ENCODE results near the gene PTX4.

Gene PTX4

GRCh38 chr16:1488619-1489018, at the start of gene PTX4:
Gene PTX4, minus strand, starts transcription at chr16:1488944. Its CDS starts 35 bp downstream, at chr16:1488909.
- intact Hi-C loops (cut with DNase I): no loop called here
- DNase-seq: no peak

- intact Hi-C loops (cut with DNase I): no loop called here
- no peak for DNase-seq
Measured at GRCh38 chr16:1537763-1538289, 49.1 kb upstream of the PTX4 start.

GRCh38 chr16:1537138-1537577, 48.4 kb upstream of the PTX4 start:
- DNase-seq: no peak
- intact Hi-C loops (cut with DNase I): no loop called here

- intact Hi-C loops (cut with DNase I): no loop called here
- no peak for DNase-seq
Measured at GRCh38 chr16:1536601-1537000, 47.9 kb upstream of the PTX4 start.

GRCh38 chr16:1535391-1536291, 46.9 kb upstream of the PTX4 start:
- no peak for DNase-seq
- intact Hi-C loops (cut with DNase I): no loop called here

GRCh38 chr16:1534021-1535020, 45.6 kb upstream of the PTX4 start:
- DNase-seq: no peak
- intact Hi-C loops (cut with DNase I): no loop called here

GRCh38 chr16:1533443-1533951, 44.8 kb upstream of the PTX4 start, which contains the start of gene TMEM204:
Gene TMEM204, plus strand, starts transcription at chr16:1533666. Its CDS starts 610 bp downstream, at chr16:1534276.
- DNase-seq: no peak
- intact Hi-C loops (cut with DNase I): no loop called here

GRCh38 chr16:1532771-1533170, 44.0 kb upstream of the PTX4 start:
- DNase-seq: no peak
- intact Hi-C loops (cut with DNase I): no loop called here

GRCh38 chr16:1532081-1532760, 43.5 kb upstream of the PTX4 start:
- DNase-seq: no peak
- intact Hi-C loops (cut with DNase I): no loop called here

GRCh38 chr16:1531638-1531910, 42.8 kb upstream of the PTX4 start:
- DNase-seq: no peak
- intact Hi-C loops (cut with DNase I): no loop called here

- DNase-seq: no peak
- intact Hi-C loops (cut with DNase I): no loop called here
Measured at GRCh38 chr16:1530883-1531637, 42.3 kb upstream of the PTX4 start.

- no peak for DNase-seq
- intact Hi-C loops (cut with DNase I): no loop called here
Measured at GRCh38 chr16:1530349-1530882, 41.7 kb upstream of the PTX4 start.

GRCh38 chr16:1528921-1529537, 40.3 kb upstream of the PTX4 start:
- intact Hi-C loops (cut with DNase I): no loop called here

GRCh38 chr16:1527836-1528811, 39.4 kb upstream of the PTX4 start:
- DNase-seq: no peak
- intact Hi-C loops (cut with DNase I): no loop called here

More at GRCh38 chr16:1528921-1529537, 40.3 kb upstream of the PTX4 start:
- DNase-seq: no peak

GRCh38 chr16:1526608-1527555, 38.1 kb upstream of the PTX4 start:
- no peak for DNase-seq
- intact Hi-C loops (cut with DNase I): no loop called here
